Hepatocyte (in vitro differentiated cells): Measurements from ENCODE around the gene SIRT5.

Experiments
- EZH2 ChIP-seq: fragments of 200-600 bp; sonication (generic); IDR thresholded peaks from 2 replicates; pipeline ENCODE4 v1.6.1; 2016; ENCODE audit warnings: antibody characterized with exemption, mild to moderate bottlenecking, borderline replicate concordance
- EZH2phosphoT487 ChIP-seq: fragments of 200-600 bp; sonication (generic); IDR thresholded peaks from one replicate; pipeline ENCODE4 v1.6.1; 2018; ENCODE audit warnings: antibody characterized with exemption, mild to moderate bottlenecking, low read depth, moderate library complexity; ENCODE audit not compliant: unreplicated experiment, severe bottlenecking
- TF ChIP-seq, protein P1 (sequence below): fragments of 200-600 bp; sonication (generic); IDR thresholded peaks from 2 replicates; pipeline ENCODE4 v1.5.1; 2016; ENCODE audit warnings: antibody characterized with exemption, mild to moderate bottlenecking; ENCODE audit not compliant: poor library complexity

DNA sequence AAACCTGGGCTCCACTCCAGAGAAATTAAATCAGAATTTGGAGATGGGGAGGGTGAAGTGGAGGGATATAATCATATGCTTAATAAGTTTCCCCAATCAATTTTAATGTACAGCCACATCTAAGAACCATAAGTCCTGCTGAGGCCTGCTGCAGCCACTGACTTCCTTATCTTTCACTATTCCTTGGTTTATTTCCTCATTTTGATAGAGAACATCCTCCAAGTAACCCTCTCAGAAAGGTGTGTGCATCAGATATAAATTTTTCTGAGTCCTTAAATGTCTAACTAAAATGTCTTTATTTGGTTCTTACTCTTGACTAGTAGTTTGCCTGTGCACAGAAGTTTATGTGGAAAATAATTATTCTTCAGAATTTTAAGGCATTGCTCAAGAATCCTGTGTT, 23.7 kb upstream of the SIRT5 start:
- TF ChIP-seq, protein P1, sequence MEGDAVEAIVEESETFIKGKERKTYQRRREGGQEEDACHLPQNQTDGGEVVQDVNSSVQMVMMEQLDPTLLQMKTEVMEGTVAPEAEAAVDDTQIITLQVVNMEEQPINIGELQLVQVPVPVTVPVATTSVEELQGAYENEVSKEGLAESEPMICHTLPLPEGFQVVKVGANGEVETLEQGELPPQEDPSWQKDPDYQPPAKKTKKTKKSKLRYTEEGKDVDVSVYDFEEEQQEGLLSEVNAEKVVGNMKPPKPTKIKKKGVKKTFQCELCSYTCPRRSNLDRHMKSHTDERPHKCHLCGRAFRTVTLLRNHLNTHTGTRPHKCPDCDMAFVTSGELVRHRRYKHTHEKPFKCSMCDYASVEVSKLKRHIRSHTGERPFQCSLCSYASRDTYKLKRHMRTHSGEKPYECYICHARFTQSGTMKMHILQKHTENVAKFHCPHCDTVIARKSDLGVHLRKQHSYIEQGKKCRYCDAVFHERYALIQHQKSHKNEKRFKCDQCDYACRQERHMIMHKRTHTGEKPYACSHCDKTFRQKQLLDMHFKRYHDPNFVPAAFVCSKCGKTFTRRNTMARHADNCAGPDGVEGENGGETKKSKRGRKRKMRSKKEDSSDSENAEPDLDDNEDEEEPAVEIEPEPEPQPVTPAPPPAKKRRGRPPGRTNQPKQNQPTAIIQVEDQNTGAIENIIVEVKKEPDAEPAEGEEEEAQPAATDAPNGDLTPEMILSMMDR: no peak
- TF ChIP-seq EZH2 (no peak), EZH2phosphoT487 (no peak)
